NCI-H2107 treated with DMSO at 0.1 percent for 48 hours (cell line): ENCODE measurements around the gene SLX4IP.
A peak's percentile ranks its signal among the peaks of the same experiment; 100 is the strongest.

Experiments
- DNase-seq: peaks from one replicate; lab custom pipeline; 2025; ENCODE audit not compliant: unreplicated experiment; lab: John Stamatoyannopoulos, UW

SLX4IP gene

DNA sequence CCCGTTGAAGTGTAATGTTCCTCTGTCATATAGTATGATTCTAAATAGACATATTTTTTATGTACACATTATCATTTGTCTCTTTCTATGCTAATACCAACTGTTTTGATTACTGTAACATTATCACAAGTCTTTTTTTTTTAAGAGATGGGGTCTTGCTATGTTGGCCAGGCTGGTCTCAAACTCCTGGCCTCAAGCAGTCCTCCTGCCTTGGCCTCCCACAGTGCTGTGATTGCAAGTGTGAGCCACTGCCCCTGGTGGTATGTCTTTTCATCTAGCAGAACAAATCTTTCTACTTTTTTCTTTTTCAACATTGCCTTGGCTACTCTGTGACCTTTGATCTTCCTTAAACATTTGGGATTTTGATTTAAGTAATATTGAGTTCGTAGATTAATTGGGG lies 57.7 kb downstream of the SLX4IP start:
- DNase-seq, result no peak

DNA sequence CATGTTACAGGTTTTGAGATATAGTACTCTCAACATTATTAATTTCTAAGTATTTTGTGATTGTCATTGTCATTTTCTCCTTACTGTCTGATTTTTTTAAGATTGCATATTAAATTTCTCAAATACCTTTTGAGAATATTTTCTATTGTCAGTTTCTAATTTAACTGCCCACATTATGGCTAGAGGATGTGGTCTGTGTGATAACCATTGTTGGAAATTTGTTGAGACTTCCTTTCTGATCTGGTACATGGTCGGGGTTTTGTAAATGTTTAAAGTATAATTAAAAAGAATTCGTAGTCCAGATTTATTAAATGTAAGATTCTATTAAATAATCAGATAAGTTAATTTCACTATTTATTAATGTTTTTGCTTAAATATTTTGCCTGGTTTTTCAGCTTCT lies 60.1 kb downstream of the SLX4IP start:
- no peak for DNase-seq

DNA sequence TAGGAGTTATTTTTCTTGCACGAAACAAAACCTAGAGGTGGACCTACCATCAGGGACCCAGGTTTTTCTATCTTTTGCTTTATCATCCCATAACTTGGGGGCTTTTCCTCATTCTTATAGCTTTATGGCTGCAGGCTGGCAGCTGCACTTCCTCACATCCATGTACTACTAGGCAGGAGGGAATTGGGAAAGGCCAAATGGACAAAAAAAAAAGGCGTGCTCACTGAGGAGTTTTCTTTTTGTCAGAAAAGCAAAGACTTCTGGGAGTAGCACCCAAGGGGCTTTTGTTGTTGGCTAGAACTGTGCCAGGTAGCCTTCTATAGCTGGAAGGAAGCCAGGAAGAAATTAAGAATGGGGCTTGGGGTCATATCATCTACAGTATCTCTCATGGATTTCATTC lies 61.4 kb downstream of the SLX4IP start:
- no peak for DNase-seq

DNA sequence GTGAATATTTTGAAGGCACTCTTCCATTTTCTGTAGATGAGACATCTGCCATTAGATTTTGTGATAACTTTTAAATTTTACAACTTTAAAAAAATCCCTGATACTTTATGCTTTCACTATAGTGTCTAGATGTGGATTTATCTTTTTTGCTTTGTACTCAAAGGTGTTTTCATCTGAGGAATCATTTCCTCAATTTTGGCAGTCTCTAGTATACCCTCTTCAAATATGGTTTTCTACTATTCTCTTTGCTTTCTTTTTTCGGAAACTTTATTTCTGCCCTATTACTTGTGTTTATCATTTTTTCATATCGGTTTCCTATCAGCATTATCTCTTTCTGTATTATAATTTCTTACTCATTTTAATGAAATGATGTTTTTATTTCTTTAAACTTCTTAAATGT lies 62.2 kb downstream of the SLX4IP start:
- DNase-seq, result no peak

DNA sequence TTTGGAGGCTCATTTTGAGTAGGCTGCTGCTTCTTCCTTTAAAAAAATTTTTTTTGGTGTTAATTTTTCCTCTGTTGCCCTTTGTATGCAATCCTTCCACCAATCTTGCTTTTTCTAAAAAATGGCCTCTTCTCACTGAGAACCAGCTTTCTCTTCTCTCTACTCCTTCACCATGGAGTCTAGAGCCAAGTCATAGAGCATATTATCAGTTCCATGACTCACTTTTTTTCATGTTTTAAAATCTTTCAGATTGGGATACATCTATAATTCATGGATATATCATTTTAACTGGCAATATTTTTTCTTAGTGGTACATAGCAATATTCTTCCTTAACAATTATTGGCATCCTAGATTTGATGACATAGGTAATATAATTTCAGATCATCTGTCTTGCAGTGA lies 62.7 kb downstream of the SLX4IP start:
- DNase-seq, result no peak

DNA sequence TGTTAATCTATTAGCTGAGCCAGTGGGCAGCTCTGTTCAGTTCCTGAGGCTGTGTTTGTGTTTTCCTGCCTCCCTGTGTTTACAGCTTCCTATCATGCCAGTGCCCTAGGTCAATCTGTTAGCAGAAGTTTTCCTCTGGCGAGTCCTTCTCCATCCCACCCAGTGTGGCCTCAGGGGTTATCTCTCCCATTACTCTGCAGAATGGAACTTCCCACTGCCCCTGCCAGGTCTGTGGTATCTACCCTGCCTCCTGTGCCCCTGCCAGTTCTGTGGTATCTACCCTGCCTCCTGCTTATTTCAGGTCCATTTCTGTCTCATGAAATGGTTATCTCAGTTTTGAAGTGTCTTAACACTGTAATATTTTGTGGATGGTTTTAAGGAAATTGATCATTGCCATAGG lies 63.1 kb downstream of the SLX4IP start:
- no peak for DNase-seq

DNA sequence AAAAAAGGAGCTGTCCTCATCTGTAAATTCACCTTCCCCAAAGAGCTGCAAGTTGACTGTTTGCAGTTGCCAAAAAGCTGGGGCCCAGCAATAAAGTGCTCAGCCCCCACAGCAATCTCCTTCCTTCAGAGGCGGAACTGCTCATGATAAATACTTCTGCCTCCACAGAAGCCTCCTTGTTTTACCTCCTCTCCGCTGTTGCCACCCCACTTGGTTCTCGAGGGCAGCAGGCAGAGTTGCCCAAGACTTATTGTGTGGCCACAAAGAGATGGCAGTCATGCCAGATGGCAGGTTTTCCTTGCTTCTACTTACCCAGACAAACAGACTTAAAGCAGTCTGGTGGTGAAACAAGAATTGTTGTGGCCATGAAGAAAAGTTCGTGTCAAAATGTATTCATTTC lies 66.3 kb downstream of the SLX4IP start:
- DNase-seq, result no peak

DNA sequence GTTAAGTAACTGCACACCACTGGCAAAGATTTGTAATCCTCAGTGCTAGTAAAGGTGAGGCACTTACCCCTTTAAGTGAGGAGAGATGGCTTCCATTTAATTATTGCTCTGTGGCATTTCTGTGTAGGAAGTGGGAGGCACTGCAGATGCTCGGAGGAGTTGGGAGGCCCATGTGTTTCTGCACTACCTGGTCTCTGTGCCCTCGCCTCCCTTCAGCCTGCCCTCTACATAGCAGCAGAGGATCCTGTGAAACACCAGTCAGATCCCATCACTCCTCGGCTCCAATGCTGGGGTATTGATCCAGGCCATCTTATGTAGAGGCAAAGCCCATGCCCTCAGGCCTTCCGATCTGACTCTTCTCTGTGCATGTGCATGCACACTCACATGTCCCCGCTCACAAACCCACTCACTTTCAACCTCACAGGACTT lies 67.0 kb downstream of the SLX4IP start:
- no peak for DNase-seq

DNA sequence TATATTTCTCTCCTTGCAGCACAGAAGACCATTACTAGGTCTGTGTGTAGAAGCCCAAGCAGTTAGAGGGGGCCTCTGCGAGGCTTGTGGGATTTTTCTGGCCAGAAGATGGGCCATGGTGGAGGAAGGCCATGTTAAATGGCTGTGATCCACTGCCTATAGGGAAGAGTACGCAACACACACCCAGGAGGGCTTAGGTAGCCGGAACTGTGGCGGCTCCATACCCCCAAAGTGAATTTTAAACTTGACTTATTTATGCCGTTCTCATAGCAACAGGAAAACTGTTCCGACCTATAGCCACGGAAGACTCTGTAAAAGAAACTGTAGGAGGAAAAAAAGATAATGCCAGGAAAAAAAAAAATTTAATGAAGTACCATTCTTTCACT lies 69.5 kb downstream of the SLX4IP start:
- DNase-seq, result no peak

DNA sequence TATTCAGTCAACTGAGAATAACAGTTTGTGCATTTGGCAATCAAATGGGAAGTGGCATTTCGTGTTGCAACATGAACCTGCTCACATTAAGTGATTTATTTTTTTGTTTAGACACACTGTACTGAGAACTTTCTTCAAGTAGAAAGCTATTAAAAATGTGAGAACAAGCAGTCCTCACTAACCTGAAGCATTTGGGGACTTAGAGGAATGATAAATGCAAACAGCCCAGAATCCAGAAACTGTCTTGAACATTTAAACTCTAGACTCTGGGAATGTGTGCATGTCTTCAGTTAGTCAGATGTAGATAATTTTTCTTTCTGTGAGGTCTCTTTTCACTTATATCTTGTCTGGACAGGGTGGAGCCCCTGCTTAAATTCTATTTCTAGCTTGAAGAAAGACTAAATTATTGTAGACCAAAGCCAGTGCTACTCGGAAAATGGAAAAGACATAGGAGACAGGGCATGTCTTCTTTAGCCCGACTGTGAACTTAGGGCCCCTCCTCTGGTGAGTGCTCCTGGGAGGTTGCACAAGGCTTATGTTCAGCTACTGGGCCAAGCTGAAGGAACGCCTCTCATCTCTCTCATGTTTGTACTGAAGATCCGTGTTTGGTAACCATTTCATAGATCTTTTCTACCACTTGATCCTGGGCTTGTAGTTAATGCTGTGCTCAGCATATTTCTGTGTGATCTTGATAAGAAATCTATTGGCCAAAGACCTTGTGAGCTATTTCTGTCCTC lies 70.1 kb downstream of the SLX4IP start:
- no peak for DNase-seq

DNA sequence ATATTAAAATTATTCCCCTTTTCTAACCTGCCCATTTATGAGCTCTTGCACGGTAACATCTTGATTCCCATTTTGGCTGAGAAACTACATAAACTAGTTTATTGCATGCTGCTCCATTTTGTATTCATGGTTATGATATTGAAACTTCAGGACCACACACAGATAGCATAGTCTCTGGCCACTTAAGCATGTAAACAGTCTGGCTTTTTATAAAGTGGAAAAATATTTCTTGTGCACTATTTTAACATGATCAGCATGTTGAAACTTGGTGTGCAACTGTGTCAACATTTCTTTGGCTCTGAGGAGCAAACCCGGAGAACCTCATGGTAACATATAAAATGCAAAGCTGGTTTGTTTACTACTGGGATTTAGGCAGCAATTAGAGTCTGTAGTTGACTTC lies 70.7 kb downstream of the SLX4IP start:
- no peak for DNase-seq

DNA sequence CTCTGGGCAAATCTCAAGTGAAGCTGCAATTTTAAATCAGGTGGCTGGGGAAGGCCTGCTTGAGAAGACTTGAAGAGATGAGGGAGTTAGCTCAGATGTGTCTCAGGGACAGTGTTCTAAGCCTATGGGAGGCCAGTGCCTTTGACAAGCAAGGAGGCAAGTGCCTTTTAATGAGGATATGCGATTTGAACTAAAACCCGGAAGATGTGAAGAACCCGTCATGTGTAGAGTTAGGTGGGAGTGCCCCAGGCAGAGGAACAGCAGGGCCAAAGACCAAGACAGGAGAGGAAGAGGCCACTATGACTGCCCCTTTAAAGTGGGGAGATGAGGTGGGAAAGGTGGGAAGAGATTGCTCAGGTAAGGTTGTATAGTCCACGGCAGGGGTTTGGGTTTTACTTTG lies 71.9 kb downstream of the SLX4IP start:
- DNase-seq, result no peak

DNA sequence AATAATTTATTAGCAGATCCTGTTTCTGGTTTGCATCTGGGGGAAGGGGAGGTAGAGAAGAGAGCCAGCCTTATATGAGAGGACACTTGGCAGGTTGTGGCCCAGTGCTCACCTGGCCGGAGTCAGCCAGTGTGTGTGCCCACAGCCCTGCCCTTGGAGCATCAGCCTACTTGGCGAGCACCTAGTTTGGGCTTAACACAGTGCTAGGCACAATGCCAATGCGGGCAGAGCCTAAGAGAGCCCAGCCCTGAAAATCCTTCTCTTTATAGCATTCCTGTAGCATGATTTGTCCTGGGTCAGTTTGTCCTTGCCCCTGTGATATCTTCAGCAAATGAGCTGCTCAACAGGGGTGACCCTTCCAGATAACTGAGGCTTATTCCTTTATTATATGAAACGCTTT lies 73.0 kb downstream of the SLX4IP start:
- no peak for DNase-seq

DNA sequence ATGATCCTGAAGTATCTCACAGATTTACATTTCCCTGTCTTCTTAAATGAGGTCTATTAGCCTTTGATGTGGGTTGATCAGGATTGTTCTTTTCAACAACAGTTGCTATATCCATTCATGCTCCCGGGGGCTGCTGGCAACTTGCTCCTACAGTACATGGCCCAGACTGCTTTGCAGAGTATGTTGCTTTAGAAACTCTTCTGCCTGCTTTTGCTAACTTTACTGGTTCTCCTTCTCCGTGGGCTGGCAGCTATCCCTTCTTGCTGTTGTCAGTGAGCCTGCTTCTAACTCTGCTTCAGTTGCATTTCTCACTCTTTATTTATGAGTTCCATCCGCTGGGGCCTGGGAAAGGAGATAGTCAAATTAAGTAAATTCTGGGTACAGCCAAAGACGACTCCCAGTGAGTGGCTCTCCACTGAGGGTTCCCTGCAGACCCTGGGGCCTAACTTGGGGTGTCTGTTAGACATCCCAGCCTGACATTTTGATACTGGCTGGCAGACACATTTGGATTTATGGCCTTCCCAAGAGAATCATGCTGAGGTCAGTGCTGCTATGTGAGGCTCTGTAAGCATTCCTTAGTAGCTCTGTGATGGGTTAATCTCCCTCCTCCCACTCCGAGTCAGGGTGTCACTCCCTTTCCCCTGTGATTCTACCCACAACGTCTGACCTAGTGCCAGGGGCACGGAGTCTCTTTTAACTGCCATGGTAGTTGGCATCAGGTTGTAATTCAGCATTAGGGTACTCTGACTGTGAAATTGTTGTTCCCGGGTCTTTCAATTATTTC lies 73.6 kb downstream of the SLX4IP start:
- no peak for DNase-seq

DNA sequence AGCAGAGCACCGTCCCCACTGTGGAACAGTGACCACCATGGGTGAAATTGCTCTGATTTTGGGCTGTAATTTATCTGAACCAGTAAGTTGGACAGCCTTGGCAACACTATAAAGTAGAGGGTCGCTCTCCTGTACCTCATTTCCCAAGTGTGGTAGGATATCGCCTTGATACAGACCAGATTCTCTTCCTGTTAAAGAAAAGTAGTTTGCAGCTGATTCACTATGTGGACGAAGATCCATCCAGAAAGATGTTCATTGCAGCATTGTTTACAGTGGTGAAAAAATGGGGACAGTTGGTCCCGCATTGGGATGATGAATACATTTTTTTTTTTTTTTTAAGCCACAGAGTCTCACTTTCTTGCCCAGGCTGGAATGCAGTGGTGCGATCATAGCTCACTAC lies 74.3 kb downstream of the SLX4IP start:
- no peak for DNase-seq

DNA sequence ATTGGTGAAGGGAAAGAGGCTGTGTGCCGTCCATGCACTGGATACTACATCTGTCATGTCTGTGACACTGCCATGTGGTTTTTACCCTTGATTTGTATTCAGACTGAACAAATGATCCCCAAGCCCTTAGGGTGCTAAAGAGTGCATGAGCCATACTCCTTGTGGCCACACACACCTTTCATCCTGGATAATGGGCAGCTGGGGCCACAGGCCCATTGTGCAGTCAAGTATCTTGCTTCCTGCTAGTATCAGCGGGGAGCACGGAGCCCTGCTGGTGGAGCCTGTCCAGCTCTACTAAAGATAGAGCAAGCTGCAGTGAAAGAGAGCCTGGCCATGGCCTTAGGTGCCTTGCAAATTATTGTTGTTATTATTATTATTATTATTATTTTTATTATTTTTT lies 75.1 kb downstream of the SLX4IP start:
- no peak for DNase-seq

DNA sequence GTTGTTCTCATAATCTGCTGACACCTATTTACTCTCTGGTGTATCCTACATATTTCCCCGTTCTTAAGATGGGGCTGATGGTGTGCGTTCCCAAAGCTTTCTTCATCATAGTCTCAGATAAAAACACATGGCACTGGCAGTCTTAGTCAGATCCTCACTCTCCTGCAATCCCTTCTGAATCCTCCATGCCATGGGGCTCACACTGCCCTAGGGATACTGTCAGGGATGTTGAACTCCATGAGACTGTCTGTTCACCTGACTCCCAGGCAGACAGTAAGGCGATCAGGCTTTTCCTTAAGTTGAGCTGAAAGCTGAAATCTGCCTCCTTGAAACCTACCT lies 76.0 kb downstream of the SLX4IP start:
- DNase-seq, result no peak

DNA sequence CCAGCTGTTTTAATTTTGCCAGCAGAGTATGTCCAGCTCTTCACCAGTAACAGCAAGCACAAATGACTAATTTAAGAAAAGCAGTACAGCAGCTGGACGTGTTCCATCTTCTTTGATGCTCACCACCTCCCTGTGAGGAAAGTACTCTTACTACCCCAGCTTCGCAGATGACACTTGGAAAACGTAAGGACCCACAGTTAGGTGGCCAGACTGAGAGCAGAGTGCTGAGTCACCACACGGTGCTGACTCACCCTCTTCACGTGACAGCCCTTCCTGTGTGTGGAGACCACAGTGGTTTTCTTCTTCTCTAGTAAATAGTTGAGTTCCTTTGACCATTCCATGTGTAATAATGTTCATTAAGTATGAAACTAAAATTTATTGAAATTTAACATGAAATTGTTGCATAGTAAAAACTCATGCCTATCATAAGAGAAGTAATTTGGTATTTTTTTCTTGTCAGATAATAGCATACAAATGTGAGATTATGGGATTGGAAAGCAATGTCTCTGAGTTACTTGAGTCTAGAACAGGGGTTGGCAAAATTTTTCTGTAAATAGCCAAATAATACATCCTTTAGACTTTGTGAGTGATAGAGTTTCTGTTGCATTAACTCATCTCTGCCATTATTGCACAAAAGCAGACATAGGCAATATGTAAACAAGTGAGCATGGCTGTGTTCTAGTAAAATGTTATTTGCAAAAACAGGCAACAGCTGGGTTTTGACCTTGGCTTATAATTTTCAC lies 76.6 kb downstream of the SLX4IP start:
- DNase-seq, result peak; percentile 21

DNA sequence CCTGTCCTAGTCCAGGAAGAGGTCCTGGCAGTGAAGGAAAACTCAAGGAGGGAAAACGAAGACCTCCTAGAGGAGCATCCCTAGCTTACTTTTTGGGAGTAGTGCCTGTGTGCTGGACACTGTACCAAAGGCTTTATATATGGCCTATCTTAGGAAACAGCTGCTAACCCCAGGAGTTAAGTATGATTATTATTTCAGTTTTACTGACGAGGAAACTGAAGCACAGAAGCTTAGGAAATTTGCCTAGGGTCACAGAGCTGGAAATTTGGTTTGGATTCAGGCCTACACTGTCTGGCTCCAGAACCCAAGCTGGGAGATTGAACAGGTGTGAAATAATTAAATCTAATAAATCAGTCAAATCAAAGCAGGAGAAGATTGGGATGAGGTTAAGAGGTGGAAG lies 78.0 kb downstream of the SLX4IP start:
- no peak for DNase-seq

DNA sequence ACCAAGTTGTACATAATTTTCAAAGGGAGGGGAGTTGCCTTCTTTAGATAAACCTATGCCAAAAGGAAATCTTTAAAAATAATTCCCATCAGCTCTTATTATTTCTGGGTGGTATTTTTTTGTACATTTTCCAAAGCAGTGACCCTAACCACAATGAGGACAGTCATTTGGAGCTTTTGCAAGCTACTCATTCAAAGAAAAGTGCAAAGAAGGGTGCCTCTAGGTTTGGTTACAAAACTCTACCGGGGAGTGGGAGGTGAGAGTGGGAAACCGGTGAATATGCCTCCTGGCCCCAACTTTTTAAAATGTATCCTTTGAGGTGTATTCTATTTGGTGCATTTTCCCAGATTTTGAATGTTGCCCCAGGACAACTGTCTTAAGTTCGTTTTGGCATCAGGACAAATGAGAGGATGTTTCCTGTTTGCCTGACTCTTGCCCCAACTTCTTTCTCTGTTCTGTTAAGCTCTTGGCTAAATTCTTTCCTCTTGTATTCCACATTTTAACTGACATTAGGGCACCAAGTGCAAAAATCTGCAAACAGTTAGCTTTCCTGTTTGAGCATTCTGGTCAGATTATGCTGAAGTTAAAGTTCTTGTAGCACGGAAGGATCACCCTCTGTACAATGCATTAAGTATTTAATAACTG lies 78.9 kb downstream of the SLX4IP start:
- no peak for DNase-seq

DNA sequence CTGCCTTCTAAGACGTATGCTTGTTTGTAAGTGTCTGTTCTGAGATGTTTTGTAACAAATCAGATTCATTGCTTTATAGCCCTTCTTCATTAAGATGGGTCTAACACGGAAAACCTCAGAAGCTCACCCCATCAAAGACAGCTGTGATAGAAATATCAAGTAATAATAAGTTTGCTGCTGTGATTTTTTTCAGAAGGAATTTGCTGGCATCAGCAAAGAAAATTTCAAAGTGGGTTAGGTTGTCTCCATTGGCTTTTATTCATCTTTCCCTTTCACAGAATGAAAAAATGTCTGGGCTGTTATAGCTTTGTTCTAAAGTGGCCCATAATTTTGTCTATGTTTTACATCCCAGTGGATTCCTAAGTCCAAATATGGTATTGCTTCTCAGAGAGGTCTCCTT lies 81.4 kb downstream of the SLX4IP start:
- DNase-seq, result no peak
